DND-41 (cell line): ENCODE results near the gene KCNIP4.

Source experiments
- EZH2 ChIP-seq: IDR thresholded peaks from 3 replicates; pipeline ENCODE4 v1.6.1; 2012; ENCODE audit warnings: borderline replicate concordance, low read depth, mild to moderate bottlenecking, moderate library complexity, low read length, inconsistent platforms; ENCODE audit not compliant: severe bottlenecking
- TF ChIP-seq, protein P1 (sequence below): IDR thresholded peaks from 2 replicates; pipeline ENCODE4 v1.5.1; 2012; ENCODE audit warnings: borderline replicate concordance, low read length, moderate library complexity, mild to moderate bottlenecking; ENCODE audit not compliant: poor library complexity, severe bottlenecking; ENCODE audit errors: extremely low read depth

DNA sequence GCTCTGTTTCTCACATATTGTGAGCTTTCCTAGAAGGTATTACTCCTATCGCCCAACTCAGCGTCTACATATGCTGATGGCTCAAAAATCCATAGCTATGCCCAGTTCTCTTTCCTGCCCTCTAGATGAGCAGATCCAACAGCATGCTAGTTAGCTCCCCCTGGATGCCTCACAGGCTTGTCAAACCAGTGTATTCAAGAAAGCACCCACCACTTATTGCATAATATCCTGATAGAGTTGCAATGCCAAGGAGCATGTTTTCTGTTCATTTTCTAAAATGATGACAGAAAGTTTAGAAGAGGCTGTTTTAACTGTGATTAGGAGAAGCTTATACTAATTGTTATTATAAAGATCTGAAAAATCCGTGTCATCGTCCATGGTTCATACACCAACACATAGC, 1250.2 kb downstream of the KCNIP4 start:
- TF ChIP-seq, protein P1, sequence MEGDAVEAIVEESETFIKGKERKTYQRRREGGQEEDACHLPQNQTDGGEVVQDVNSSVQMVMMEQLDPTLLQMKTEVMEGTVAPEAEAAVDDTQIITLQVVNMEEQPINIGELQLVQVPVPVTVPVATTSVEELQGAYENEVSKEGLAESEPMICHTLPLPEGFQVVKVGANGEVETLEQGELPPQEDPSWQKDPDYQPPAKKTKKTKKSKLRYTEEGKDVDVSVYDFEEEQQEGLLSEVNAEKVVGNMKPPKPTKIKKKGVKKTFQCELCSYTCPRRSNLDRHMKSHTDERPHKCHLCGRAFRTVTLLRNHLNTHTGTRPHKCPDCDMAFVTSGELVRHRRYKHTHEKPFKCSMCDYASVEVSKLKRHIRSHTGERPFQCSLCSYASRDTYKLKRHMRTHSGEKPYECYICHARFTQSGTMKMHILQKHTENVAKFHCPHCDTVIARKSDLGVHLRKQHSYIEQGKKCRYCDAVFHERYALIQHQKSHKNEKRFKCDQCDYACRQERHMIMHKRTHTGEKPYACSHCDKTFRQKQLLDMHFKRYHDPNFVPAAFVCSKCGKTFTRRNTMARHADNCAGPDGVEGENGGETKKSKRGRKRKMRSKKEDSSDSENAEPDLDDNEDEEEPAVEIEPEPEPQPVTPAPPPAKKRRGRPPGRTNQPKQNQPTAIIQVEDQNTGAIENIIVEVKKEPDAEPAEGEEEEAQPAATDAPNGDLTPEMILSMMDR, result no peak
- no peak for TF ChIP-seq EZH2
